Non-pigmented ciliary epithelial cell (primary cell): ENCODE measurements around the gene ANKRD33B.

Experiments
- DNase-seq: peaks from one replicate; pipeline ENCODE4 v3.0.0-alpha.2; 2010; ENCODE audit warnings: low read depth

Gene ANKRD33B

DNA sequence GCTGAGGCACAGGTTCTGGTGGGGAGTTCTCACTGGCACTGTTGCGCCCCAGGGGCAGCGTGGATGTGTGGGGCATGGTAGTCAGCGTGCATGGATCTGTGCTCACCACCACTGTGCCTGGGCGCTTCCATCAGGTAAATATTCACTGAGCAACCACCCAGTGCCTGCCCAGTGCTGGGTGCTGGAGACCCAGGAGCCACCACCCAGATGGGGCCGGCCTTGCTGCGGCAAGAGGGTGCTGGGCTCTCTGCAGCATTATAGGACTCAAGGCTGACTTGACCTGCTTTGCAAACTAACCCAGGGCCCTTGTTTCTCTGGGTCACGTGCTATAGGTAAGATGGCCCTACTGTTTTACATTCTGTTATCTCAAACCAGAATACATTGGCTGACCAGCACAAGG is 136.6 kb downstream of the ANKRD33B start:
- no peak for DNase-seq

DNA sequence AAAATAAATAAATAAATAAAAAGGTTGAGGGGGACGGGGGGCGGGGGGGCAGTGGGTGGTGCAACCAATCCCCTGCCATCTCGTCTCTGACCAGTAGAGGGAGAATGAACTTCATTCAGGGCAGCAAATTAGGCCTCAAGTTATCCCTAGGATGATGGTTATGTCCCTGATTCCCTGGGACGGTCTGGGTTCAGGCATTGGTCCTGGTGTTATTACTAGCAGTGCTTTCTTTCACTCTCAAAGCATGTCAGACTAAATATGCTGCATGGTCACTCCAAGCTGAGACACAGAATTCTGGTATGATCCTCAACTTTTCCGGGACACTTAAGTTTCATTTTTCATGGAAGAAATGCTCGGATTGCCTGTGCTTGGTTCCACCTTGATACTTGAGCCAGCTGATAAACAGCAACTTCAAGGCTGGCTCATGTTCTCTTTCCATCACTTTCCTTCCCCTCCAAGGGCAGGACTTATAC is 137.7 kb downstream of the ANKRD33B start:
- DNase-seq, result no peak

DNA sequence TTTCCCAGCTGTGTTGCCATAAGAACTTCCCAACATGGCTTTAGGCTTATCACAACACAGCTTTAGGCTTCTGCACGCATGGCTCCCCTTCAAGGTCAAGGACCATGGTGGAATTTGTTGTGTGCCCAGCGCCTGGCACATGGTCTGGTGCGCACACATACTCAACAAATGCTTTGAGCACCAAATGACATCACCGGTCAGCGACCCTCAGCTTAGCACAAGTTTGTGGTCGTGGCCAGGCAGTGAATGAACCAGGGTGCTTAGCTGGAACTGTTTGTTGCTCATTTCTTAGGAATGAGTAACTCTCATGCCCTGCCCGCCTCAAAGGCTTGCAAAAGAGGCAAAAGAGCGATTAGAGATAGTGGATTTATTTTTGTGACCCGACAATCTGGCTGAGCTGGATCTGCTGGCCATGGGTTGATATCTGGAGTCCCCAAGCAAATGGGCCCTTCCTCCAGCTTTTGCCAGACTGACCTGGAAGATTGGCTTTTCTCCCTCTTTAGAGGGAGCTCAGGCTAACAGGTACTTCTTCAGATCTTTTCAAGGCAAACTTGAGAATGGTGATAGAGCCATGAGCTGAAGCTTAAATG is 138.3 kb downstream of the ANKRD33B start:
- DNase-seq, result peak; percentile 94

DNA sequence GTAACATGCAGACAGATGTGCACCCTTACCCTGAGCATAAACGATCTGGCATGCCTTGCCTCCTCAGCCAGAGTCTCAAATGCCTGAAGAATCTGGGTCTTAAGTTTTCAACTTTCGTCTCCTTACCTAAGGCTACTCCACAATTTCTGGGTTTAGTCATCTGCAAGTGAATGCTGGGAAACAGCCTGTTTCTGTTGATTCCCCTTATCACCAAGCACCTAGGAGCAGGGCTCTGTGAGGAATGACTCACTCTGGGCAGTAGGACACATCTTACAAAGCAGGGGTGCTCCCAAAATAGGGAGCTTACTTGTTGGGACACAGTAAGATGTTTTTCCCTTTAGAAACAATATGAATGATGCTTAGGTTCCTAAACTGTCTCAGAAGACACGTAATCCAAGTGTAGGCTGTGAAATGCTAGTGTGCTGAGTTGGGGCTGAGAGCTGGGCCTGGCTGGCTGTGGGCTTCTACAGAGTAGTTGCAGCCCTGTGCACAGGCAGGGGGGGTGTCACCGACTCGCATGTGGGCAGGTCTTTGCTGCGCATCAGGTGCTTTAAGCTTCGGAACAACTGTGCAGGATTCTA is 139.1 kb downstream of the ANKRD33B start:
- DNase-seq, result no peak

DNA sequence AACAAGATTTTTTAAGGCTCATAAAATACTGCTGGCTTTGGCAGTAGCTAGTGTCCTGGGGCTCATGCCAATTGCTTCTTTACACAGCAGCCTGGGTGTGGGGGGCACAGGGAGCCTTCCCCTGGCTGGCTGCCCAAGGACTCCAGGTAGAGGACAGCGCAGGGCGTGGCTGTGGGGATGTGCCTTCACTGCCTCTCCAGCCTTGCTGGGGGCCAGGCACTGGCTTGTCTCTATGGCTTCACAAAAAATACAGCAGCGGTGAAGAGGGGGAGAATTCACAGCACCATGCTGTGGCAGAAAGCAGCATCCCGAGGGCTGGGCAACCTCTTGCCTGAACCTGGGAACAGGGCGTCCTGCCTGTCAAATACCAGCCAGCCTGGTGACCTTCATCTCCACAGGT is 139.8 kb downstream of the ANKRD33B start:
- no peak for DNase-seq

DNA sequence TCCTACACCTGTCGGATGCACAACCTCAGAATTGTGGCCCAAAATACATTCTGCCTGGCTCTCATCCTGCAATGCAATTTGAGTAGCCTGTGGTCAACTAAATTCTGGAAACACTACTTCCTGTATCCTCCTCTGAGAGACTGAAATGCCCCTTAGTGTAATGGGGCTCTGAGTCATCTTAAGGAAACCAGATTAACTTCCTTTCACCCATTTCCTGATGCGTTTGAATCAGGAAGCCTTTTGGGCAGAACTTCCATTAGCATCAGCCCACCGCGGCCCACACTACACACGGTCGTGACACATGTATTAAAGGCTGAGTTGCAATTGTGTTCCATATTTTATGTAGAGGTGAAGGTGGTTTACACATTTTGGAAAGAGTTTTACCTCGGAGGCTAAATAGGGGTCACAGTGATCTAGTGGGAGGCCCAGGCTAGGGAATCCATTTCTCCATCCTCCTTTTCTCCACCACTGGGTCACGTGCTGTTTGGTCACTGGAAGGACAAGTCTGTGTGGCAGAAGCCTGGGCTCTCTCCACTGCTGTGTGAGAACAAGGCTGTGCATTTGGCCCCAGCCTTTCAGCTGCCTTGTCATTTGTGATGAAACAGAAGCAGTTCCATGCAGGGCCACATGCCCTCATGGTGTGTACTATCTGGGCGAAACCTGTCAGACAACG is 141.2 kb downstream of the ANKRD33B start:
- DNase-seq, result no peak

DNA sequence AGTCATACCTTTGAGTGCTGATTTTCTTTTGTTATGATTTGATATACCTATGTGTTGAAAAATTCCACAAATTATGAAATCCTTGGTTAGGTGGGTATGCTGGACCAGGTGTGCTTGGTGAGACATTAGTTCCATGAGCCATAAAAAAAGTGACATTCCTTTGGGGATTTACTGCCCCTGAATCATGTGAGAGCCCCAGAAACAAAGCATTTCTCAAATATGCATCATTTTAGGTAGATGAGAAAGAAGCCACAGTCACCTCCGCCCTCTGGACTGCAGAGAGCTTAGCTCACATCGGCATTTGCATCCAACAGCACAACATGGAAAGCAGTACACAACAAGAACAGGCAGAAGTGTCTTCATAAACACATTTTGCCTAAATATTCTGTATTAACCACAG is 141.9 kb downstream of the ANKRD33B start:
- no peak for DNase-seq

DNA sequence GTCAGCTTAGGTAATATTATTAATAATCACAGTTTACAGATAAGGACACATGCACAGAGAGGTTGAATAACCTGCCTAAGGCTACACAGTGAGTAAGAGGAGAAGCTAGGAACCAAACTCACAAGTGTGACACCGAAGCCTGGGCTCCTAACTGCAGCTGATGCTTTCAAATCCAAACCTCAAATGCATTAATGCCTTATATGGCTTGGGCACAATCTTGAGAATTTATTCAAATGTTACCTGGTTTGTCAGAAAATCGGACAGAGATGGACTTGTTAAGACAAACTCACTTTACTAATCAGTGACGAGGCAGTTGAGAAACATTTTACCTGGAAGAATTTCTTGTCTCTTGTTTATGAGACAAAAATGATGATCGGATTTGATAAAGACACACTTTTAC is 142.5 kb downstream of the ANKRD33B start:
- no peak for DNase-seq
